Body of pancreas (tissue), 4 donors: ENCODE measurements around the gene PMP22. TPM values are rescaled to one million over a fixed set of nuclear protein-coding genes. Genes with fewer than 3 reads are reported as not detected.
"Not testable (repeated sequence)": the region's sequence is repeated elsewhere in the genome, so short reads cannot be mapped to it uniquely, and the experiment has no call there.

ENCODE experiments used
- ATAC-seq: fragments of 150-250 bp; one replicate; pipeline ENCODE4 v1.9.1; 2016
- DNase-seq, 4 donors: peaks; one replicate each; pipeline ENCODE4 v3.0.0-alpha.2; 2019
- H3K27ac ChIP-seq, 4 donors: fragments of 200-600 bp; sonication (generic); 1 replicate in 3 of 4; 2 replicates in 1 of 4; pipeline versions ENCODE4 v1.5.1 to v1.6.1; 2016 to 2019; ENCODE audit warnings: mild to moderate bottlenecking in 1 of 4, mixed read lengths in 1 of 4, moderate library complexity in 1 of 4
- H3K27me3 ChIP-seq, 2 donors: fragments of 200-600 bp; sonication (generic); one replicate each; pipeline ENCODE4 v1.6.0; 2016; ENCODE audit warnings: mild to moderate bottlenecking in 1 of 2
- H3K36me3 ChIP-seq, 2 donors: fragments of 200-600 bp; sonication (generic); replicated peaks in 1 of 2; 2 replicates each; pipeline ENCODE4 v1.5.1; 2016; ENCODE audit warnings: low read depth in 2 of 2; ENCODE audit not compliant: insufficient read depth in 1 of 2
- H3K4me1 ChIP-seq: fragments of 200-600 bp; sonication (generic); one replicate; pipeline ENCODE4 v1.6.0; 2016
- H3K4me3 ChIP-seq, 2 donors: fragments of 200-600 bp; sonication (generic); 1 replicate in 1 of 2; 2 replicates in 1 of 2; pipeline ENCODE4 v1.5.1; 2016 to 2019
- H3K9me3 ChIP-seq, 3 donors: fragments of 200-600 bp; sonication (generic); 1 replicate in 2 of 3; 2 replicates in 1 of 3; pipeline ENCODE4 v1.5.1; 2016
- POLR2A ChIP-seq, 3 donors: fragments of 450-650 bp; IDR thresholded peaks; one replicate each; pipeline ENCODE4 v1.6.1; 2016; ENCODE audit warnings: antibody characterized with exemption in 3 of 3, mild to moderate bottlenecking in 2 of 3
- WGBS, 2 donors: methylation state at CpG; one replicate each; pipeline ENCODE4 v1.1.5; 2017; 5-methylcytosine and 5-hydroxymethylcytosine counted together
- intact Hi-C: fragments of 100-400 bp; cut with DNase I; formaldehyde crosslinking; loops from one replicate; pipeline ENCODE4 v1.15.1; 2023
- total RNA-seq, 2 donors: library from RNA; depleted of rRNA; stranded (reverse); fragments of >200 nt; gene quantifications; one replicate each; pipeline ENCODE4 v1.1.0, GENCODE V29; 2016
- TF ChIP-seq, protein P1 (sequence below), 7 experiments: fragments of 450-650 bp in 4 of 7; fragments of 200-600 bp in 3 of 7; sonication (generic) in 3 of 7; IDR thresholded peaks; one replicate each; pipeline ENCODE4 v1.5.1; 2016 to 2019; ENCODE audit warnings: antibody characterized with exemption in 7 of 7

Gene PMP22
- total RNA-seq, 2 donors from 2014 or later = 23.1 to 53.1 TPM

DNA sequence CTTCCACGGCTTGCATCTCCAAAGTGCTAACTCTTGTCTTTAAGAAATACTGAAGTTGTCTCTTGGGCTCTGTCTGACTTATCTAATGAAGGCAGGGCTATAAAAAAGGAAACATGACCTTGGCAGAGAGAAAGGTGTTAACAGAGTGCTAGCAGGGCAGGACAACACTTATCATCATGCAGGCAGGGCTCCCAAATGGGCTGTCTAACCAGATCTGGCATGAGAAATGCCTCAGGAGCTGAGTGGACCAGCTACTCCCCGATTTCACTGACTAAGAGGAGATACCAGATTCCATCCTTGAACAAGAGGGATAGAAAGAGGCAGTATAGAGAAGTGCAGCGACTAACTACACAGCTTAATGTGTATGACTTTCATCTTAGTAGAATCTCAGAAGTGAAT is 32.6 kb downstream of the PMP22 start:
- H3K36me3 ChIP-seq = no peaks in the 10 kb centered on the region
- H3K4me1 ChIP-seq = no peaks in the 10 kb centered on the region
- no peak overlapping the region for H3K4me3 ChIP-seq
- no peak for DNase-seq
- WGBS, 2 donors = 76 to 81% methylated on average over 3 of the region's 3 CpGs
- ATAC-seq = no peak
- H3K27ac ChIP-seq = no peak overlapping the region
- intact Hi-C loops = no loop called here
- H3K27me3 ChIP-seq = no peaks in the 10 kb centered on the region
- H3K9me3 ChIP-seq = no peaks in the 10 kb centered on the region
- TF ChIP-seq, protein P1, sequence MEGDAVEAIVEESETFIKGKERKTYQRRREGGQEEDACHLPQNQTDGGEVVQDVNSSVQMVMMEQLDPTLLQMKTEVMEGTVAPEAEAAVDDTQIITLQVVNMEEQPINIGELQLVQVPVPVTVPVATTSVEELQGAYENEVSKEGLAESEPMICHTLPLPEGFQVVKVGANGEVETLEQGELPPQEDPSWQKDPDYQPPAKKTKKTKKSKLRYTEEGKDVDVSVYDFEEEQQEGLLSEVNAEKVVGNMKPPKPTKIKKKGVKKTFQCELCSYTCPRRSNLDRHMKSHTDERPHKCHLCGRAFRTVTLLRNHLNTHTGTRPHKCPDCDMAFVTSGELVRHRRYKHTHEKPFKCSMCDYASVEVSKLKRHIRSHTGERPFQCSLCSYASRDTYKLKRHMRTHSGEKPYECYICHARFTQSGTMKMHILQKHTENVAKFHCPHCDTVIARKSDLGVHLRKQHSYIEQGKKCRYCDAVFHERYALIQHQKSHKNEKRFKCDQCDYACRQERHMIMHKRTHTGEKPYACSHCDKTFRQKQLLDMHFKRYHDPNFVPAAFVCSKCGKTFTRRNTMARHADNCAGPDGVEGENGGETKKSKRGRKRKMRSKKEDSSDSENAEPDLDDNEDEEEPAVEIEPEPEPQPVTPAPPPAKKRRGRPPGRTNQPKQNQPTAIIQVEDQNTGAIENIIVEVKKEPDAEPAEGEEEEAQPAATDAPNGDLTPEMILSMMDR (IDR thresholded peaks at IDR 0.05) = no peak
- TF ChIP-seq POLR2A (IDR thresholded peaks at IDR 0.05) = no peak

DNA sequence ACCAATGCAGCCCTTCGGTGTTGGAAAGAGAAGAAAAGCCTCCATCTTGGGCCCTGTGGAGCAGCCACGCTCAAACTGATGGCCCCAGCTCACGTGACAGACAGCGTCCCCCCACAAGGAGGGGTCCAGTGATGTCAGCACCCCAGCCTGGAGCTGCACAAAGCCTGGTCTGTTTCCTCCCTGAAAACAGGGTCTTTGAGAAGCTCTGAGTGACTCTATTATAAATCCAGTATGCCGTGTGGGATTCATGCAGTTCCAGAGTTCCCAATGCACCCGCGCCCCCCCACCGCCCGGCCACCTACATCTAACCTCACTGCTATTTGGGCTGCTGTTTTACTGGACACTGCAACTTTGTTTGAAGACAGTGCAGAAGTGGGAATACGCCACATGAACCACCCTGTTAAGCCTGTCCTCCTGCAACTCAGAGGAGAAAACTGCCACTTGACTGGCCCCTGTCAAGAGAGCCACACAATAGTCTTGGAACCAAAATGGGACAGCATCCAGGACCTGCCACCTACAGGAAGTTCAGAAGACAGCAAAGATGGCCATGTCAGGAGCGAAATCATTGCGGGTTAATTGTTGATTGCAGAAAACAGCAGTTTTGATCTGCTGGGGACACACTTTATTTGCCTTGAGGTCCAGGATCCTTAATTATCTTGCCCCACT is 33.1 kb downstream of the PMP22 start:
- ATAC-seq (no peak), DNase-seq (no peak)
- Histone ChIP-seq H3K36me3 (no peaks in the 10 kb centered on the region), H3K27ac (no peak overlapping the region), H3K27me3 (no peaks in the 10 kb centered on the region), H3K4me3 (no peak overlapping the region), H3K9me3 (no peaks in the 10 kb centered on the region), H3K4me1 (no peaks in the 10 kb centered on the region)
- WGBS, 2 donors = 86 to 93% methylated on average over 11 to 12 of the region's 12 CpGs
- intact Hi-C loops = no loop called here
- no peak for TF ChIP-seq POLR2A (IDR thresholded peaks at IDR 0.05)
- TF ChIP-seq, protein P1 (IDR thresholded peaks at IDR 0.05) = no peak

- WGBS, 2 donors = 88 to 91% methylated on average over 18 of the region's 18 CpGs
- no peak overlapping the region for H3K27ac ChIP-seq
- no peaks in the 10 kb centered on the region for H3K27me3 ChIP-seq
- no peak for TF ChIP-seq POLR2A (IDR thresholded peaks at IDR 0.05)
- TF ChIP-seq, protein P1 (IDR thresholded peaks at IDR 0.05) = no peak
- no peak for DNase-seq
- intact Hi-C loops = no loop called here
- no peak overlapping the region for H3K4me3 ChIP-seq
- no peak for ATAC-seq
- H3K9me3 ChIP-seq = no peaks in the 10 kb centered on the region
- no peaks in the 10 kb centered on the region for H3K4me1 ChIP-seq
- no peaks in the 10 kb centered on the region for H3K36me3 ChIP-seq
Observed at GRCh38 chr17:15230866-15231265, 34.3 kb downstream of the PMP22 start.

DNA sequence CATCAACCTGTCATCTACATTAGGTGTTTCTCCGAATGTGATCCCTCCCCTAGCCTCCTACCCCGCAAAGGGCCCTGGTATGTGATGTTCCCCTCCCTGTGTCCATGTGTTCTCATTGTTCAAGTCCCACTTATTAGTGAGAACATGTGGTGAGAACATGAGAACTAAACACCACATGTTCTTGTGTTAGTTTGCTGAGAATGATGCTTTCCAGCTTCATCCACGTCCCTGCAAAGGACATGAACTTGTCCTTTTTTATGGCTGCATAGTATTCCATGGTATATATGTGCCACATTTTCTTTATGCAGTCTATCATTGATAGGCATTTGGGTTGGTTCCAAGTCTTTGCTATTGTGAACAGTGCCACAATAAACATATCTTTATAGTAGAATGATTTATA is 43.3 kb downstream of the PMP22 start:
- H3K4me3 ChIP-seq, H3K36me3 ChIP-seq, DNase-seq, intact Hi-C loops, H3K27ac ChIP-seq, ATAC-seq, H3K9me3 ChIP-seq, H3K4me1 ChIP-seq, H3K27me3 ChIP-seq: not testable (repeated sequence)
- WGBS, 2 donors = 56 to 73% methylated on average over 3 of the region's 3 CpGs

DNA sequence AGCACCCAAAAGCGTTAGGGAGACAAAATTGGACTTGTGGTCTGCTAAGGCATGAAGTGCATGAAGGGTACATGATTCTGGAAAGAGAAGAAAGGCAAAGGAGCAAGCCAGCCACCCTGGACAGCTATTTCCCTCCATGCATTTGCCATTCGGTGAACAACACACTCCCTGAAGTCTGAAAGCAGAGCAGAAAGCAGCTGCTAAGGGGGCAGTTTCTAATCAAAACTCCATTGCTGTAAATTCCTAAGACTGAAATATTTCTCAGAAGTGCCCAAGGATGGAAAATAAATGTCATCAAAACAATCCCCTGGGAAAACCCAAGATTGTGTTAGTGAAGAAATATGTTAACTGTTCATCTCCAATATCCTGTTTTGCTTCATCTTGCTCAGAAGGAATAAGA is 44.3 kb downstream of the PMP22 start:
- Histone ChIP-seq H3K36me3 (no peaks in the 10 kb centered on the region), H3K4me3 (no peak overlapping the region), H3K4me1 (no peaks in the 10 kb centered on the region), H3K27me3 (no peaks in the 10 kb centered on the region), H3K27ac (no peak overlapping the region), H3K9me3 (no peaks in the 10 kb centered on the region)
- ATAC-seq (no peak), DNase-seq (no peak)
- intact Hi-C loops = no loop called here
- 56 to 68% methylated on average over 2 of the region's 2 CpGs for WGBS, 2 donors
- TF ChIP-seq, protein P1 (IDR thresholded peaks at IDR 0.05) = no peak
- no peak for TF ChIP-seq POLR2A (IDR thresholded peaks at IDR 0.05)
